ENCODE measurements around the gene WASF2.

DNA sequence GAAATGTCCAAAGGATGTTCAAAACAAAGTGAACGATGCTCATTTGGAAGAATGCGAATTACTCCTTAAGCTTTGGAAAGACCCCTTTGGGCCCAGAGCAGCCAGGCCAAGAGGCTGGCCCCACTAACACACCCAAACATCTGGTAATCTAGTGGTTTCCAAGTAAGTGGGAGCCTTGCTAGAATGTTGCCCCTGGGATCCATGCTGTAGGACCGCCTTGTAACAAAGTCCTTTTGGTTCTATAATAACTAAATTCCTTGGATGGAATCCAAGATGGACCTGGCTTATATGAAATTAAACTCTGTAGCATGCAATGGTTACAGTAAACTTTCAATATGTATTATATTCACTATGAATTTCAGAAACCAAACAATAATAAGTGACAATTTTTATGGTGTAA, 72.3 kb downstream of the WASF2 start:
- TF ChIP-seq, protein P1, sequence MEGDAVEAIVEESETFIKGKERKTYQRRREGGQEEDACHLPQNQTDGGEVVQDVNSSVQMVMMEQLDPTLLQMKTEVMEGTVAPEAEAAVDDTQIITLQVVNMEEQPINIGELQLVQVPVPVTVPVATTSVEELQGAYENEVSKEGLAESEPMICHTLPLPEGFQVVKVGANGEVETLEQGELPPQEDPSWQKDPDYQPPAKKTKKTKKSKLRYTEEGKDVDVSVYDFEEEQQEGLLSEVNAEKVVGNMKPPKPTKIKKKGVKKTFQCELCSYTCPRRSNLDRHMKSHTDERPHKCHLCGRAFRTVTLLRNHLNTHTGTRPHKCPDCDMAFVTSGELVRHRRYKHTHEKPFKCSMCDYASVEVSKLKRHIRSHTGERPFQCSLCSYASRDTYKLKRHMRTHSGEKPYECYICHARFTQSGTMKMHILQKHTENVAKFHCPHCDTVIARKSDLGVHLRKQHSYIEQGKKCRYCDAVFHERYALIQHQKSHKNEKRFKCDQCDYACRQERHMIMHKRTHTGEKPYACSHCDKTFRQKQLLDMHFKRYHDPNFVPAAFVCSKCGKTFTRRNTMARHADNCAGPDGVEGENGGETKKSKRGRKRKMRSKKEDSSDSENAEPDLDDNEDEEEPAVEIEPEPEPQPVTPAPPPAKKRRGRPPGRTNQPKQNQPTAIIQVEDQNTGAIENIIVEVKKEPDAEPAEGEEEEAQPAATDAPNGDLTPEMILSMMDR (IDR thresholded peaks at IDR 0.05; ENCODE audit: low read depth, low read length) = no peak
- TF ChIP-seq, protein P2, sequence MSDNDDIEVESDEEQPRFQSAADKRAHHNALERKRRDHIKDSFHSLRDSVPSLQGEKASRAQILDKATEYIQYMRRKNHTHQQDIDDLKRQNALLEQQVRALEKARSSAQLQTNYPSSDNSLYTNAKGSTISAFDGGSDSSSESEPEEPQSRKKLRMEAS (IDR thresholded peaks at IDR 0.05; ENCODE audit: low read depth, low read length) = no peak
